ENCODE results near the gene GNAQ.

The GNAQ gene

GRCh38 chr9:77856615-77857014 is 175.0 kb downstream of the GNAQ start:
- no peak overlapping the region for H3K27ac ChIP-seq (ENCODE audit: low read length)
- H4K20me1 ChIP-seq (ENCODE audit: insufficient read depth, low read length) = peaks cover 12% of the 10 kb centered on the region

DNA sequence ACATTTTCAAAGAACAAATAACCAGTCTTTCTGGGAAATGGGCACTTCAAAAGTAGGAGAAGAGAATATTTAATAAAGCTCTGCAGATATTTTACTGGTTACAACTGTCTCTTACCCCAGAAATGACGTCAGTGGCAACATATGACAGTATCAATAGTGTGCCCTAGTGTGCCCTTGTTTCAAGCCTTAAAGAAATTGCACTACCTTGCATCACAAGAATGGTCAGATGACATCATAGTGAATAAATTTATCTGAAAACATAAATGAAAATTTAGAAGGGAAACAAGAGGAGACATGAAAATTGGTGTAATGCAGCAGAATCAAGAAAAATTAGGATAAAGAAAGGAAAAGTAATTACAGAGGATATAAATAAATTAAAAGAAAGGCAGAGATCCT is 176.7 kb downstream of the GNAQ start:
- Histone ChIP-seq H3K4me3 (ENCODE audit: low read depth in 1 of 2, low read length in 2 of 2) (no peak overlapping the region), H3K79me2 (ENCODE audit: insufficient read depth, low read length) (peaks cover 89% of the 10 kb centered on the region), H3K27me3 (ENCODE audit: insufficient read depth, low read length, poor library complexity) (no peaks in the 10 kb centered on the region), H3K9ac (ENCODE audit: low read depth, low read length) (no peak overlapping the region), H3K9me3 (ENCODE audit: insufficient read depth, low read length, severe bottlenecking) (no peaks in the 10 kb centered on the region), H4K20me1 (ENCODE audit: insufficient read depth, low read length) (peaks cover 12% of the 10 kb centered on the region), H3K27ac (ENCODE audit: low read length) (no peak overlapping the region), H3K4me1 (ENCODE audit: insufficient read depth, low read length) (peaks cover 30% of the 10 kb centered on the region), H3K36me3 (ENCODE audit: insufficient read depth, low read length) (0 out of 2 replicates have a peak, but pooled peaks cover 10% of the 10 kb centered on the region), H3K4me2 (ENCODE audit: insufficient read depth, low read length) (no peak overlapping the region), H2AFZ (ENCODE audit: low read depth, low read length) (no peak overlapping the region)
- DNase-seq (no peak), ATAC-seq (ENCODE audit: insufficient read depth, low read depth) (no peak)
- TF ChIP-seq, protein P1, sequence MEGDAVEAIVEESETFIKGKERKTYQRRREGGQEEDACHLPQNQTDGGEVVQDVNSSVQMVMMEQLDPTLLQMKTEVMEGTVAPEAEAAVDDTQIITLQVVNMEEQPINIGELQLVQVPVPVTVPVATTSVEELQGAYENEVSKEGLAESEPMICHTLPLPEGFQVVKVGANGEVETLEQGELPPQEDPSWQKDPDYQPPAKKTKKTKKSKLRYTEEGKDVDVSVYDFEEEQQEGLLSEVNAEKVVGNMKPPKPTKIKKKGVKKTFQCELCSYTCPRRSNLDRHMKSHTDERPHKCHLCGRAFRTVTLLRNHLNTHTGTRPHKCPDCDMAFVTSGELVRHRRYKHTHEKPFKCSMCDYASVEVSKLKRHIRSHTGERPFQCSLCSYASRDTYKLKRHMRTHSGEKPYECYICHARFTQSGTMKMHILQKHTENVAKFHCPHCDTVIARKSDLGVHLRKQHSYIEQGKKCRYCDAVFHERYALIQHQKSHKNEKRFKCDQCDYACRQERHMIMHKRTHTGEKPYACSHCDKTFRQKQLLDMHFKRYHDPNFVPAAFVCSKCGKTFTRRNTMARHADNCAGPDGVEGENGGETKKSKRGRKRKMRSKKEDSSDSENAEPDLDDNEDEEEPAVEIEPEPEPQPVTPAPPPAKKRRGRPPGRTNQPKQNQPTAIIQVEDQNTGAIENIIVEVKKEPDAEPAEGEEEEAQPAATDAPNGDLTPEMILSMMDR (IDR thresholded peaks at IDR 0.05; ENCODE audit: borderline replicate concordance, extremely low read depth, low read length, poor library complexity, severe bottlenecking) = no peak
- TF ChIP-seq EZH2 (IDR thresholded peaks at IDR 0.05; ENCODE audit: borderline replicate concordance, low read depth, low read length, severe bottlenecking) = no peak

More at GRCh38 chr9:77856615-77857014, 175.0 kb downstream of the GNAQ start:
- H3K9me3 ChIP-seq (ENCODE audit: insufficient read depth, low read length, severe bottlenecking) = no peaks in the 10 kb centered on the region
- H3K36me3 ChIP-seq (ENCODE audit: insufficient read depth, low read length) = peaks cover 7% of the 10 kb centered on the region; the same call in 1 of the 2 replicates
- H3K79me2 ChIP-seq (ENCODE audit: insufficient read depth, low read length) = peaks cover 85% of the 10 kb centered on the region
- H3K4me2 ChIP-seq (ENCODE audit: insufficient read depth, low read length) = no peak overlapping the region
- no peak overlapping the region for H3K4me3 ChIP-seq (ENCODE audit: low read depth in 1 of 2, low read length in 2 of 2)
- H3K9ac ChIP-seq (ENCODE audit: low read depth, low read length) = no peak overlapping the region
- no peaks in the 10 kb centered on the region for H3K27me3 ChIP-seq (ENCODE audit: insufficient read depth, low read length, poor library complexity)
- DNase-seq (no peak), ATAC-seq (ENCODE audit: insufficient read depth, low read depth) (no peak)
- H2AFZ ChIP-seq (ENCODE audit: low read depth, low read length) = no peak overlapping the region
- TF ChIP-seq, protein P1 (IDR thresholded peaks at IDR 0.05; ENCODE audit: borderline replicate concordance, extremely low read depth, low read length, poor library complexity, severe bottlenecking) = no peak
- no peak for TF ChIP-seq EZH2 (IDR thresholded peaks at IDR 0.05; ENCODE audit: borderline replicate concordance, low read depth, low read length, severe bottlenecking)
- peaks cover 13% of the 10 kb centered on the region; the same call in 1 of the 2 replicates for H3K4me1 ChIP-seq (ENCODE audit: insufficient read depth, low read length)

DNA sequence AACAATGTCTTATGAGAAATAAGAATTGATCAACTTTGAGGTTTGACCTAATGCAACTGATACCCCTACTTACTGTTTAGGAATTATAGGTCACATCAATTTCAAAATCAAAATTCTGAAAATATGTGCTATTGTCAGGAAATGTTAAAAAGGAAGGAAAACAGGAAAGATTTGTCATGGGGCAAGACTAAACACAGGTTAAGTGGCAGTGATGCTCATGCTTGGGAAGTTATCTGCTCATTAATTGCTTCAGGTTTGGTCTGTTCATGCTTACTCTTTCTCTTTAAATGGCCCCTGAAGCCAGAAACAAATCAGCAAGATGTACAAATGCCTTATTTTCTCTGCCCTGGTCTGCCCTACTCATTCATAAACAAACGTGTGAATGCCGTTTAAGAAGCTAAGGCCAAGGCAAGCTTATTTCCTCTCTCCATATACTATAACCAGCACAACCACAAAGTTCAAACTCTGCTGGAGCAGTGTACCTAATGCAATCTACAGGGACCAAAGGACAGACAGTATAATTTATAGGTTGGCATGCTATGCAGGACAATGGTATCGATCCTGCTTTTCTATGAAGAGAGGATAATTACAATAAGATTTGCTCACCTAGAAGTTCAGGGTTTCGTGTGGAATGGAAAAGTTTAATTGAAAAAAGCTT is 177.2 kb downstream of the GNAQ start:
- H3K36me3 ChIP-seq (ENCODE audit: insufficient read depth, low read length) = 0 out of 2 replicates have a peak, but pooled peaks cover 10% of the 10 kb centered on the region
- no peaks in the 10 kb centered on the region for H3K27me3 ChIP-seq (ENCODE audit: insufficient read depth, low read length, poor library complexity)
- ATAC-seq (ENCODE audit: insufficient read depth, low read depth) (no peak), DNase-seq (no peak)
- H3K27ac ChIP-seq (ENCODE audit: low read length) = no peak overlapping the region
- H2AFZ ChIP-seq (ENCODE audit: low read depth, low read length) = no peak overlapping the region
- H3K9me3 ChIP-seq (ENCODE audit: insufficient read depth, low read length, severe bottlenecking) = no peaks in the 10 kb centered on the region
- H3K4me3 ChIP-seq (ENCODE audit: low read depth in 1 of 2, low read length in 2 of 2) = no peak overlapping the region
- peaks cover 35% of the 10 kb centered on the region for H3K4me1 ChIP-seq (ENCODE audit: insufficient read depth, low read length)
- no peak overlapping the region for H3K9ac ChIP-seq (ENCODE audit: low read depth, low read length)
- peaks cover 12% of the 10 kb centered on the region for H4K20me1 ChIP-seq (ENCODE audit: insufficient read depth, low read length)
- no peak overlapping the region for H3K4me2 ChIP-seq (ENCODE audit: insufficient read depth, low read length)
- no peak for TF ChIP-seq EZH2 (IDR thresholded peaks at IDR 0.05; ENCODE audit: borderline replicate concordance, low read depth, low read length, severe bottlenecking)
- TF ChIP-seq, protein P1 (IDR thresholded peaks at IDR 0.05; ENCODE audit: borderline replicate concordance, extremely low read depth, low read length, poor library complexity, severe bottlenecking) = no peak
- H3K79me2 ChIP-seq (ENCODE audit: insufficient read depth, low read length) = peaks cover 89% of the 10 kb centered on the region

All from DND-41 (cell line).